HepG2 (cell line): Measurements from ENCODE around the gene CLEC18A. TPM values are rescaled to one million over a fixed set of nuclear protein-coding genes. Genes with fewer than 3 reads are reported as not detected.

Experiments used
- ATAC-seq: fragments of 200-7000 bp; cut with Tn5 transposase; 3 replicates; pipeline ENCODE4 v1.9.1; 2020; ENCODE audit warnings: mild to moderate bottlenecking, moderate library complexity
- BruUV-seq: library from RNA; stranded (reverse); fragments of 400-500 nt; replicated peaks from 2 replicates; lab custom pipeline; 2021; lab: Mats Ljungman, UMichigan
- CTCF ChIA-PET: fragments of 300-600 bp; formaldehyde crosslinking; extraction: SDS; loops from one replicate; lab custom pipeline; 2021; ENCODE audit warnings: low total read pairs, inconsistent platforms, low intra/inter-chr PET ratio; lab: Yijun Ruan, JAX
- POLR2A ChIA-PET: fragments of 350-600 bp; sonication (Branson Sonifier 250); formaldehyde crosslinking; loops from one replicate; lab custom pipeline; 2020; ENCODE audit warnings: antibody characterized with exemption, inconsistent platforms; lab: Yijun Ruan, JAX
- DNase-seq: peaks from one replicate; pipeline ENCODE4 v3.0.0-alpha.2; 2015; ENCODE audit warnings: low spot score
- FAIRE-seq: peaks from 3 replicates; lab custom pipeline; 2011; peaks lifted over from hg19 to GRCh38; lab: Jason Lieb, UNC
- H2AFZ ChIP-seq: one replicate; pipeline ENCODE4 v1.6.1; 2011; ENCODE audit warnings: low read length, inconsistent platforms
- H3K27ac ChIP-seq: fragments of 300-600 bp; 3 replicates; pipeline ENCODE4 v1.8.0; 2011; ENCODE audit warnings: mixed run types, mild to moderate bottlenecking, mixed read lengths, low read length, inconsistent platforms; ENCODE audit not compliant: insufficient read depth; ENCODE audit errors: extremely low read length
- H3K27me3 ChIP-seq, 2 experiments: fragments of 200-600 bp in 1 of 2; 2 replicates in 1 of 2; 3 replicates in 1 of 2; pipeline versions ENCODE4 v1.6.0 to v1.8.0; 2011; ENCODE audit warnings: low read length in 2 of 2, mild to moderate bottlenecking in 2 of 2, moderate library complexity in 2 of 2, inconsistent platforms in 1 of 2; ENCODE audit not compliant: insufficient read depth in 2 of 2, control insufficient read depth in 1 of 2
- H3K36me3 ChIP-seq, 2 experiments: fragments of 200-600 bp in 1 of 2; replicated peaks in 1 of 2; 2 replicates in 1 of 2; 3 replicates in 1 of 2; pipeline versions ENCODE4 v1.5.1 to v1.8.0; 2011; ENCODE audit warnings: low read length in 2 of 2, inconsistent platforms in 1 of 2; ENCODE audit not compliant: insufficient read depth in 2 of 2, control insufficient read depth in 1 of 2
- H3K4me1 ChIP-seq: 2 replicates; pipeline ENCODE4 v1.5.1; 2012; ENCODE audit warnings: low read length, inconsistent platforms; ENCODE audit not compliant: insufficient read depth
- H3K4me2 ChIP-seq: 2 replicates; pipeline ENCODE4 v1.6.0; 2011; ENCODE audit warnings: low read depth, low read length, inconsistent platforms
- H3K4me3 ChIP-seq, 3 experiments: fragments of 200-600 bp in 1 of 3; sonication (generic), shearing (Covaris generic) in 1 of 3; replicated peaks in 1 of 3; 2 replicates each; pipeline ENCODE4 v1.5.1; 2011 to 2016; ENCODE audit warnings: low read length in 3 of 3, inconsistent platforms in 2 of 3, low read depth in 2 of 3, mild to moderate bottlenecking in 2 of 3, control low read depth in 1 of 3, mixed read lengths in 1 of 3; ENCODE audit not compliant: insufficient read depth in 1 of 3
- H3K79me2 ChIP-seq: one replicate; pipeline ENCODE4 v1.6.1; 2011; ENCODE audit warnings: low read length, inconsistent platforms; ENCODE audit not compliant: insufficient read depth
- H3K9ac ChIP-seq: 2 replicates; pipeline ENCODE4 v1.6.0; 2011; ENCODE audit warnings: mild to moderate bottlenecking, low read depth, low read length, inconsistent platforms; ENCODE audit not compliant: insufficient read depth
- H3K9me3 ChIP-seq: 2 replicates; pipeline ENCODE4 v1.5.1; 2012; ENCODE audit warnings: mild to moderate bottlenecking, low read length
- H4K20me1 ChIP-seq: 2 replicates; pipeline ENCODE4 v1.6.0; 2011; ENCODE audit warnings: inconsistent platforms, mild to moderate bottlenecking, low read length, moderate library complexity; ENCODE audit not compliant: insufficient read depth
- AGO2 ChIP-seq: fragments of 200-400 bp; formaldehyde crosslinking; optimal IDR thresholded peaks from 2 replicates; pipeline ENCODE3; 2017; ENCODE audit warnings: mild to moderate bottlenecking, low read depth, low read length, moderate library complexity
- HNRNPL ChIP-seq: fragments of 200-400 bp; formaldehyde crosslinking; IDR thresholded peaks from 2 replicates; pipeline ENCODE4 v1.6.1; 2017; ENCODE audit warnings: mild to moderate bottlenecking, low read depth, low read length
- PRPF4 ChIP-seq: fragments of 200-400 bp; formaldehyde crosslinking; IDR thresholded peaks from 2 replicates; pipeline ENCODE4 v1.6.1; 2016; ENCODE audit warnings: low read length, low read depth; ENCODE audit not compliant: poor library complexity, severe bottlenecking
- RBFOX2 ChIP-seq: fragments of 200-400 bp; formaldehyde crosslinking; IDR thresholded peaks from 2 replicates; pipeline ENCODE4 v1.6.1; 2017; ENCODE audit warnings: low read depth, mild to moderate bottlenecking, low read length
- SP5 ChIP-seq: IDR thresholded peaks from 2 replicates; pipeline ENCODE4 v1.6.1; 2016; ENCODE audit warnings: low read depth, borderline replicate concordance
- XBP1 ChIP-seq: sonication (generic); formaldehyde crosslinking; IDR thresholded peaks from 2 replicates; pipeline ENCODE4 v1.5.0; 2020; ENCODE audit warnings: missing genetic modification reagents
- XRCC5 ChIP-seq: fragments of 200-400 bp; formaldehyde crosslinking; optimal IDR thresholded peaks from 2 replicates; pipeline ENCODE3; 2017; ENCODE audit warnings: mild to moderate bottlenecking, low read length
- WGBS: methylation state at CpG from one replicate; pipeline ENCODE4 v1.1.6; 2017; ENCODE audit warnings: low lambda C conversion rate; 5-methylcytosine and 5-hydroxymethylcytosine counted together
- in situ Hi-C: cut with HindIII; loops from 2 replicates; pipeline ENCODE4 v1.10.0; 2017; ENCODE audit warnings: low pct_unique_long_range_greater_than_20kb; ENCODE audit not compliant: extremely low pct_ligation_motif_present
- intact Hi-C: fragments of 100-400 bp; cut with micrococcal nuclease; formaldehyde crosslinking; loops from one replicate; pipeline ENCODE4 v1.10.0; 2022; ENCODE audit not compliant: unreplicated experiment
- polyA plus RNA-seq, 8 experiments: library from polyadenylated mRNA; depleted of rRNA in 3 of 8; stranded (reverse) in 7 of 8; unstranded in 1 of 8; fragments of >200 nt; fragmentation: Illumina TruSeq in 4 of 8; extraction: Trizol in 4 of 8; gene quantifications; 2 replicates each; pipeline versions ENCODE4 v1.2.1 to v1.2.3, GENCODE V29; 2011 to 2016; ENCODE audit warnings: low read depth in 4 of 8, missing spikeins in 1 of 8, mixed read lengths in 1 of 8; ENCODE audit not compliant: insufficient read depth in 1 of 8
- total RNA-seq, 5 experiments: library from RNA; depleted of rRNA; stranded (reverse); fragments of >200 nt; fragmentation: Illumina TruSeq; extraction: Trizol; gene quantifications; 2 replicates each; pipeline ENCODE4 v1.2.3, GENCODE V29; 2016; ENCODE audit warnings: low read depth in 1 of 5
- TF ChIP-seq, protein P1 (sequence below): sonication (generic); formaldehyde crosslinking; IDR thresholded peaks from 2 replicates; pipeline ENCODE4 v1.5.1; 2020; ENCODE audit warnings: missing genetic modification reagents, mild to moderate bottlenecking, borderline replicate concordance
- TF ChIP-seq, protein P2 (sequence below): sonication (generic); formaldehyde crosslinking; IDR thresholded peaks from 2 replicates; pipeline ENCODE4 v1.4.0; 2020; ENCODE audit warnings: missing genetic modification reagents

The CLEC18A gene
- total and polyA plus RNA-seq, 2 of the 13 experiments (the other 11 are each of a cell fraction or from before 2014, with no cell fraction given): 0.22 to 0.42 TPM

DNA sequence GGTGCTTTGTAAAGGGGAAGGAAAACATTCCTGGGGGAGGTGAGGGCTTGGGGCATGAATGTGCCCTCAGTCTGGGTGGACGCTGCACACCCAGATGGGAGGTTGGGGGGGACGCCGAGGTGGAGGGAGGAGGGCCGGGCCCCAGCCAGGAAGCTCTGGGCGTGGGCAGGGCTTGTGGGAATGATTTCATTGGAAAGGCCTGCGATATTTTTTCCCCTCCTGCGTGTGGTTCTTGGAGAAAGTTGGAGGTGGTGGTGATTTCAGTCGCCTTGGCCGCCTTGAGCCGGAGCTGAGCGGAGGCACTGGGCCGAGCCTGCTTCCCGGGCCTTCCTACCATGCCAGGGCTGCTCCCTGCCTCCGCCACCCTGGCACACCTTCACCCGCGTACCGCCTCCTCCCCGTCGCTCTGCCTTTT lies 26.4 kb upstream of the CLEC18A start:
- no peaks in the 10 kb centered on the region for H3K27me3 ChIP-seq
- ChIA-PET CTCF (no interaction called here), POLR2A (no interaction called here)
- FAIRE-seq: no peak
- no peaks in the 10 kb centered on the region for H3K9me3 ChIP-seq
- H3K9ac ChIP-seq: no peak overlapping the region
- intact Hi-C loops (no loop called here), in situ Hi-C loops (loop anchor here (5.0 kb wide), 1 partner anchor 127 kb away; no protein-coding TSS in a partner anchor)
- H4K20me1 ChIP-seq: no peaks in the 10 kb centered on the region
- H3K36me3 ChIP-seq: peaks cover 3 to 4% of the 10 kb centered on the region in 2 experiments; a peak in 3 of 5 replicates
- no peak overlapping the region for H2AFZ ChIP-seq
- peak; percentile 63 for DNase-seq
- TF ChIP-seq RBFOX2 (0 out of 2 replicates have a peak, but pooled peaks have one; percentile 31), XRCC5 (peak; percentile 35), SP5 (CRISPR knock-in tag) (no peak), HNRNPL (peak; percentile 84), PRPF4 (peak; percentile 60), AGO2 (peak; percentile 50), XBP1 (CRISPR knock-in tag) (no peak)
- TF ChIP-seq, protein P1, sequence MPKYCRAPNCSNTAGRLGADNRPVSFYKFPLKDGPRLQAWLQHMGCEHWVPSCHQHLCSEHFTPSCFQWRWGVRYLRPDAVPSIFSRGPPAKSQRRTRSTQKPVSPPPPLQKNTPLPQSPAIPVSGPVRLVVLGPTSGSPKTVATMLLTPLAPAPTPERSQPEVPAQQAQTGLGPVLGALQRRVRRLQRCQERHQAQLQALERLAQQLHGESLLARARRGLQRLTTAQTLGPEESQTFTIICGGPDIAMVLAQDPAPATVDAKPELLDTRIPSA (CRISPR knock-in tag): no peak
- TF ChIP-seq, protein P2, sequence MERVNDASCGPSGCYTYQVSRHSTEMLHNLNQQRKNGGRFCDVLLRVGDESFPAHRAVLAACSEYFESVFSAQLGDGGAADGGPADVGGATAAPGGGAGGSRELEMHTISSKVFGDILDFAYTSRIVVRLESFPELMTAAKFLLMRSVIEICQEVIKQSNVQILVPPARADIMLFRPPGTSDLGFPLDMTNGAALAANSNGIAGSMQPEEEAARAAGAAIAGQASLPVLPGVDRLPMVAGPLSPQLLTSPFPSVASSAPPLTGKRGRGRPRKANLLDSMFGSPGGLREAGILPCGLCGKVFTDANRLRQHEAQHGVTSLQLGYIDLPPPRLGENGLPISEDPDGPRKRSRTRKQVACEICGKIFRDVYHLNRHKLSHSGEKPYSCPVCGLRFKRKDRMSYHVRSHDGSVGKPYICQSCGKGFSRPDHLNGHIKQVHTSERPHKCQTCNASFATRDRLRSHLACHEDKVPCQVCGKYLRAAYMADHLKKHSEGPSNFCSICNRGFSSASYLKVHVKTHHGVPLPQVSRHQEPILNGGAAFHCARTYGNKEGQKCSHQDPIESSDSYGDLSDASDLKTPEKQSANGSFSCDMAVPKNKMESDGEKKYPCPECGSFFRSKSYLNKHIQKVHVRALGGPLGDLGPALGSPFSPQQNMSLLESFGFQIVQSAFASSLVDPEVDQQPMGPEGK (CRISPR knock-in tag): peak; percentile 62; the same call in 1 of the 2 replicates
- no peak overlapping the region for H3K27ac ChIP-seq
- BruUV-seq: no TSS peak
- H3K79me2 ChIP-seq: no peaks in the 10 kb centered on the region
- no peak overlapping the region for H3K4me3 ChIP-seq
- H3K4me1 ChIP-seq: peaks cover 41% of the 10 kb centered on the region
- H3K4me2 ChIP-seq: no peak overlapping the region
- WGBS: 86% methylated on average over 19 of the region's 19 CpGs
- ATAC-seq: no peak
